GM19240 (cell line): ENCODE measurements around the gene TMEM181.
"Not testable (repeated sequence)": the region's sequence is repeated elsewhere in the genome, so short reads cannot be mapped to it uniquely, and the experiment has no call there.

Source experiments
- DNase-seq: peaks from one replicate; pipeline ENCODE4 v3.0.0; 2011; ENCODE audit warnings: low spot score; ENCODE audit not compliant: insufficient read length

The TMEM181 gene

DNA sequence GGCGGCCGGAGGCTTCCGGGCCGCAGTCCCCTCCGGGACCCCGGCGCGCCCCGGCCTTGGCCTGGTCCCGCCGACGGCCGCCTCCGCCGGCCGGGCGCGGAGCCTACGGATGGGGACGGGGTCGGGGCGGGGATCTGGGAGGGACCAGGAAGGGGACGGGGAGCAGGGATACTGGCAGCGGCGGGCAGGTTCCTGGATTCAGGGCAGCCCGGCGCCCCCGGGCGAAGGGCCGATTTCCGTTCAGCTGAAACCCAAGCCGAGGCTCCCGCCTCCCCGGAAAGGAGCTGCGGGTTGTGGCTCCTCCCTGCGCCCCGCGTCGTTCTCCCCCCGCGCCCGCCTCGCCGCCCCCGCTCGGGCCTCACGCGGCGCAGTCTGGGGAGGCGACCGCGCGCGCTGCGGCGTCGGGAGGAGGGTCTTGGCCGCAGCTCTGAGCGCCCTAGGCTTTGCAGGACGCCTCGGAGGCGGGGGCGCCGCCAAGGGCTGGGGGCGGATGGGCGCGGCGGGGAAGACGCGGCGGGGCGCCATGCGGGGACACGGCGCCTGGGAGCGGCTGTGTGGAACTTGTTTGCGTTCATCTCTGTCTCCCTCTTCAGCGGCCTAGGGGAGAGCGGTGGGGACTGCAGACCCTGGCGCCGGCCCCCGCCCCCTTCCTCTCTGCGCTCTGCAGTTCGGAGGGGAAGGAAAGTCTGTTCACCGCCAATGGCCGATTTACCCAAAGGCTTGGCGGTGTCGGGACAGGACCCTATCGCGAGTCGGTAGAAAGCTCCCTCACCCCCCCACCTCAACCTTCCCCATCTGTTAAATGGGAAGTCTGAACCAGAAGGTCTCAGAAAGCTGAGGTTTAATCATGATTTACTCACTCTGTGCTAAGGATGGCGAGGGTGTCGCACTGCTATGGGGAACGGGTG lies 22.7 kb upstream of the TMEM181 start:
- DNase-seq = no peak

DNA sequence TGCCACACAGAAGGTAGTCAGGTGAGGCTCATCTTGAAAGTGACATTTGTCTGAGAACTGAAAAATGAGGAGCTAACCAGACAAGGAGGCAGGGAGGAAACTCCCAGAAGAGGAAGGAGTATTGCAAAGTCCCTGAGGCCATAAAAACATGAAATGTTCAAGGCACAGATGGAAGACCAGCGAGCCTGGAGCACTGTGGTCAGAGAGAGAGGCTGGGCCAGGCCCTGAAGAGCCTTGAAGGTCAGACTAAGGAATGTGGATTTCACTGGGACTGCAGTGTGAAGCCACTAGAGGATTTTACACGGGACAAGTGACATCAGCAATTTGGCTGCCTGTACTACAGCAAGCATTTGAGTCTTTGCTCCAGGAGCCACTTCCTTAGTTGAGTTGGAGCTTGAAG lies 21.1 kb upstream of the TMEM181 start:
- no peak for DNase-seq

DNA sequence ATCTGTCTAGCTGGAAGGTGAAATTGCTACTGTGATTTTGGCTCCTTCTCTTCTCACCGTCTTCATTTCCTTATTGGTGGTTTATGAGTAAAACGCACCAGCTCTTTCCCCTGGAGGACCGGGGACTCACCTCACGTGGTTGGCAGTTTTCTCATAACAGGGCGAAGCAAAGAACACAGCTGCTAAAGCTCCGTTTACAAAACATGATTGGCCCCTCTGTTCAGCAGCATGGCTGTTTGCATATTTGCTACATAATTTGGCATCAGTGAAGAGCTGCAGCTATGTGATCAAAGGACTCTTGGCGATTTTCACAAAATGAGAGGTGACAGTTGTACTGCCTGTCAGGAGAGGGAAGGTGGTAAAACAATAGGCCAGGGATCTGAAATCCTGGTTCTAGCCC lies 20.5 kb upstream of the TMEM181 start:
- no peak for DNase-seq

DNA sequence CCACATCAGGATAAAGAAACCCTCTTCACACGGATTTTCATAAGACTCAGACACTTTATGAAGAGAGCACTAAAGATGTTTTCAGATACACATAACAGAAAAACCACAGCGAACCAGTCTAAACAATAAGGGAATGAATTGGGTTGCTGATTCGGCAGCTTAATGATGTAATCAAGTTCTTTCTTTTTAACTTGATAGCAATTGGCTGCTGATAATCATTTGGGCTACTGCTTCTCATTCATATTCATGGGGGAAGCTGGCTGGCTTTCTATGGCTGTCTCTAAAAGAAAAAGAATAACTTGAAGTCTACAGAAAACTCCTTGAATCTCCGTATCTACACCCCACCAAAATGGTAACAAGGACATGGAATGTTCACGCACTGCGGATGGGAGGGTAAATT lies 20.0 kb upstream of the TMEM181 start:
- DNase-seq = no peak

GRCh38 chr6:158543606-158544185 lies 16.2 kb upstream of the TMEM181 start:
- DNase-seq = no peak

- no peak for DNase-seq
Measured at GRCh38 chr6:158544428-158544827, 15.5 kb upstream of the TMEM181 start.

- DNase-seq = no peak
Measured at GRCh38 chr6:158545043-158545966, 14.6 kb upstream of the TMEM181 start.

DNA sequence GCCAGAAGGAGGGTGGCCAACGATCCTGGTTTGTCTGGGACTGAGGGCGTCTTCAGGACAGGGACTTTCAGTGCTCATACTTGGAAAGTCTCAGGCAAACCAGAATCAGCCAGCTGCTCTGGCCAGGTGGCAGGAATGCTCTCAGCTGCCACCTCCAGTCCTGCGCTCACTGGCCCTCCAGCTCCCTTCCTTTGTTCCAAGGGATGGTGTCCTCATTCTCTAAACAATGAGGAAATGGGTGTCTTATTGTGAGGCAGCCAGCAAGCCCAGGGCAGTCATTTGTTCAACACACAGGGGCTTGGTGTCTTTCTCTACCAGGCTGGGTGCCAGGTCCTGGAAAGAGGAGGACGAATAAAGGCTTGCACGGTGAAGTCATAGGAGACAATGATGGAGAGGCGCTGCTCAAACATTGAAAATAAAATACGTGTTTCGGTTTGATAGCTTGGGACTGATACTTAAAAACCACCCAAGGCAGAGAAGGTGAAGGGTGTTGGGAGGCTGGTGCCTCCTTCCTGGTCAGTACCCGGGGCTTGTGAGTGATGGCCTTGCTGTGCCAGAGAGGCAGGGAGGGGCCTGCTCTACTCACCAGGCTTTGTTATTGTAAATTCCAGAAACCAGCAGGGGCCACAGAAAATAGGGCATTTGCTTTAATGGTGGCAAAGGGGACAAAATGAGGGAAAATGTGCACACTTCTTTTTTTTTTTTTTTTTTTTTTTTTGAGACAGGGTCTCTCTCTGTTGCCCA lies 11.3 kb upstream of the TMEM181 start:
- no peak for DNase-seq

- DNase-seq = no peak
Measured at GRCh38 chr6:158552055-158552795, 7.7 kb upstream of the TMEM181 start.

- DNase-seq = no peak
Measured at GRCh38 chr6:158552796-158553138, 7.1 kb upstream of the TMEM181 start.

DNA sequence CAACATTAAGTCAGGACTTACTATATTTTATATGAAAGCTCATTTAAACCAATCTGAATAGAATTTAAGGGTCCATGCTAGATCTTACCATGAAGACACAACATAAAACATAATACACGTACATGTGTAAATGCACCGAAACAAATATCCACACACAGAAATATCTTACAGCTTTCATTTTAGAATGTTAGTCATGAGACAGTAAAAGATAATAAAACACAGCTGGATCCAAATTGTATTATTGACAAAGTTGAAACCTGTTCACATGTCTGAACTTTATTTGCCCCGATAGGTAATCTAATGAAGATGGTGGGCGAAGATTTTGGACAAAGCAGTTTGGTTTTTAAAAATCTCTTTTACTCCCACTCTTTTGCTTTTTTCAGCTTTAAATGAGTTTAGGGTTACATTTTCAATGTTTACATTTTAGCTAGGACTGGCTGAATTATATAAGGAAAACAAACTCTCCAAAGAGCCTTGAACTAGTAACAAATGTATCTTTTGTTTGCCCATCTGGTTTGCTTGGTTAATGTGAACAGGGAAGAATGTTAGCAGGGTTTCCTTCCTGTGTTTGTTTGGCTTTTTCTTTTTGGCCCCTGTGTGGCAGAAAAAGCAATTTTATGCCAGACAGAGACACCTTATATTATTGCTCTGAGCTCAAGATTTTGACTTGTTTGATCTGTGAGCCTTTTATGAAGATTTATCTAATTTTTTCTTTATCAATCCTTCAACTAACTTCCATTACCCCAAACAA lies 5.1 kb upstream of the TMEM181 start:
- no peak for DNase-seq

DNA sequence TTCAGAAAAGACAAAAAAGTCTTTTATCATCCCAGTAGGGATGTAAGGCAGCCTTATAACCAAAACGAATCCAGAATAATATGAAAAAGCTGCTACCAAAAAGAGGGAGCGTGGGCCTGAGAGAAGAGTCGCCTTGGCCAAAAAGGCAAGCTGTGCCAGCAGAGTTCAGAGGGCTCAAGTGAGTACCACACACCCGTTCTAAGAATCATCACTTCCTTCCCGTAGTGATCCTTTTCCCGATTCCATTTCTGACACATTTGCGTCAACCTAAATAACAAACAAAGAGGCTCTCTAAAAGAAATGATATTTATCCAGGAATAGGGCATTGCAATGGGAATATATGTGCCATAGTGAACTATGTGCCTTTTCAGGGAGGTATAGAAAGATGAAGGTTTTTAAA lies 3.8 kb upstream of the TMEM181 start:
- DNase-seq = no peak

GRCh38 chr6:158557110-158557509 lies 2.8 kb upstream of the TMEM181 start:
- DNase-seq = not testable (repeated sequence)

- no peak for DNase-seq
Measured at GRCh38 chr6:158557927-158558326, 2.0 kb upstream of the TMEM181 start.

DNA sequence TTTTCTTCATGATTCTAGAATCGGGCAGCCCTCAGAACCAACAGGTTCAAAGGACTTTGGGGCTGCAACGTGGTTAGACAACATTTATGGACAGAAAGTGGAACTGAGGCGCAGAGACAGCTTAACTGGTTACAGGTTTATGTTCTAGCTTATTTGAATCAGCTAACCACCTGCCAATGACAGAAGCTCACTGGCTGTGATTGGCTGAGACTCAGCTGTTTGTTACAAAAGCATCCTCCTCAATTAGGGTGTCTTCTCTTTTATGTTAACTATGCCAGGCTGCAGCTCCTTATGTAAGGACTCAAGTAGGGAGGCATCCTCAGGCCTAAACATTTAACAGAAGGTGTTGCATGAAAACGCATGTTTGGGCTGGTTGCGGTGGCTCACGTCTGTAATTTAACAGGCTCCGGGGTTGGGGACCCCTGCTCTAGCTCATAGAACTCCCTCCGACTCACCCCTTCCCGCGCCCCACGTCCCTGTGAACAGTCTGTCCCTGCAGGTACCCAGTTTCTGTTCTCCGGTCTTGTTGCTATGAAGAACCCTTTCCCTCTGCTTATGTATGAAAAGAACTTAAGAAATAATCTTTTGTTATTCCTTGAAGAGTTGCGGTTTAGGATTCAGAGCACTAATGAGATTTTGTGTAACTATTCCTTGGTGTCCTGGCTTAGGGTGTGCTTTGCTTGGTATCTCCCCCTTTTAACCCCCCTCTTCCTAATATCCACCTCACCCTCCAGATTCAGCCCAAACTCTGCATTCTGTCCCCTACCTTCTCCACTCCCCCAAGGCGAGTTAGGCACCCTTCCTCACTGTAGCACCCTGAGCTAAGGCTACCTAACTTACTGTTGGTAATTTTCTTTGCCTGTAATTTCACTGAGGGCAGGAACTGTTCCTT lies 1.2 kb upstream of the TMEM181 start:
- DNase-seq = no peak

DNA sequence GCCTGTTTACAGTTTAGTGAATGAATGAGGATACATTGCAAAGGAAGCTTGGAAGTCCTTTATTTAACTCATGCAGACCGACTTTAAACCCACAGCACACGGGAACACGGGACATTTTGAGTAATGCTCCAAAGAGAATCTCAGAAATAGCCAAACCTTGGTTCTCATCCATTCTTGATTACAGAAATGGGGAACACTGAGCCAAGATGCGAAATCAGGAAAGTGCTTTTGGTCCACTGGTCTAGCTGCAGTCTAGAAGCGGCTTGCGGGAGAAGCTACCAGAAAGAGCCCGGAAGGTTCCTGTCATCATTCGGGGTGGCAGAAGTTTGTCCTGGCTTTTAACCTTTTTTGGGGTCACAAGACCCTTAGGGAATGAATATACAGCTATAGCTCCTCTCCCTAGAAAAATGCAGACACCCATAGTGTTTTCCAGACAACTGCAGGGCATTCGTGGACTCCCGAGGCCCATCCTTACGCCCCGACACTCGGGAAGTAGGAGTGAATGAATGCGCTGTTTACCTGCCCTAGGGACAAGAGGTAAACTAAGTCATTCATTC lies 475 bp upstream of the TMEM181 start:
- DNase-seq = no peak

DNA sequence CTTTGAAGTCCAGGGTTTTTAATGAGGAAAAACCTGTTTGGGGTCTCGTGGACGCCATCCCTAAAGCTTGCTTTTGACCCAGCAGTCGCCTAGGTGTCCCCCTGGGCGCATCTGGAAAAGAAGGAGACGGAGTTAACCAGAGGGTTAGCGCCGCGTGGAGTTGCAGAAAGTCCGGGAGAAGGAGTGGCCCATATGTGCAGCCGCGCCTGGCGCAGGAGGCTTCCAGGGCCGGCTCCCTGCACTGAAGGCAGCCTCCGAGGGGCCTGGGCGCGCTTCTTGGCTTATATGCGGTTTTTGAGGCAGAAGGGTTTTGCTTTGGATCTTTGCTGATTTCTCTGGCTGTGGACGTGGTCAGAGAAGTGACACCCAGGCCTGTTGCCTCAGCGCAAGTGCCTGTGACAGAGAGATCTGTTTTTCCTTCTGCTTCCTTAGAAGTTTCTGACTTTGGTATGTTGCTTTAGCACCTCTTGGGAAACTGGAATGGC lies 987 bp downstream of the TMEM181 start:
- no peak for DNase-seq

GRCh38 chr6:158561321-158561884 lies 1.5 kb downstream of the TMEM181 start:
- DNase-seq = no peak
